HL-60/S4 treated with phorbol 12-myristate 13-acetate at 8.2 ng/mL for 4 days and 3 days (cell line): ENCODE data around the gene TEX264.

Source experiments
- in situ Hi-C: fragments of 300-500 bp; cut with MboI; formaldehyde crosslinking; loops from 2 replicates; pipeline ENCODE4 v1.15.0; 2022; ENCODE audit warnings: low sequenced_read_pairs

The TEX264 gene

DNA sequence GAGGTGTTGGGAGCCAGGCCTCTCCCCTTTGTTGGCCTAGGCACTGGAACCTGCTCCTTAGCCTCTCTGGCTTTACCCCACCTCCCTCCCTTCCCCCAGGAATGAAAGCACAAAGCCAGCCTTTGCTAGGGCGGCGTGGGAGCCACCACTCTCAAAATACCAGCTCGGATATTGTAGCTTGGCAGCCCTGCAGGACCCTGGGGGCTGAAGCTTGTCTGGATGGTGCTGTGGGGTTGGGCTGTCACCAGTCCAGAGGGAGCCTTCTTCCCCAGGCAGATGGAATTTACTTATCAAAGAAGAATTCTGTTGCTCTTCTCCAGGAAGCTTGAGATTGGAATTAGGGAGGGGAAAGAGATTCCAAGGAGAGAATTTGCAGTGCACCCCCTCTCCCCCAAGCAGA lies 20.9 kb downstream of the TEX264 start:
- in situ Hi-C loops = no loop called here

DNA sequence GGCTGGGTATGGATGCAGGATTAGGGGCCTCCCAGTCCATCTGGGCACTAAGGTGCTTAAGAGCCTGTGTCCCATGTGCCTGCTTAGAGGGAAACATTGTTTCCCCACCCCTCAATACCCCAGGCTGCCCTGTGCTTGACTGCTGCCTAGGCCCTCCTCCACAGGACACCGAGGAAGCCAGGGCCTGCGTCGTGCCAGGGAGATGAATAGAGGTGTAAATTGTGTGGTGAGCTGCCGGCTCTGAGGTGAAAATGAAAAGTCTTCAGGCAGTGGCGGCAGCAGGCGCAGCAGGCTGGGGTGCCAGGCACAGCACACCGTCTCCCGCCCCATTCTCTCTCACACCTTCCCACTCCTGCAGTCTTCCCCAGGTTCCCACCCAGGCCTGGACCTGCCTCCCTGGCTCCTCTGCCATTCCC lies 21.9 kb downstream of the TEX264 start:
- in situ Hi-C loops = no loop called here

- in situ Hi-C loops = no loop called here
Measured at GRCh38 chr3:51696954-51697353, 25.9 kb downstream of the TEX264 start.

DNA sequence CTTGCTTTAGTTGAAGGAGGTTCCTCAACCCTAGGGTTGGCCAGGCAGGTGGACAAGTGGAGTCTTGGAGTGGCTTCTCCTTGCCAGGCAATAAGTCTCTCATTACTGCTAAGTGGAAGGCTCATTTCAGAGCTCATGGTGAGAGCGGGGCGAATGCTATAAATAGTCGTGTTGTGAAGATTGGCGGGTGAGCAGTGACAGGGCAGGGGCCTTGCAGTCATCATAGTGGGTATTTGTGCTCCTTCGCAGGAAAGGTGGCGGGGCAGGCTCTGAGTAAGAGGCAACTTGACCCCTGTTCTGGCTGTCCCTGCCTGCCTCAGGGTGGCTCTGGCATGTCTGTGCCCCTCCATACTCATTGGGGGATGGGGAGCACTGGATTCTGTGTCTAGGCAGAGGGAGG lies 27.2 kb downstream of the TEX264 start:
- in situ Hi-C loops = no loop called here

DNA sequence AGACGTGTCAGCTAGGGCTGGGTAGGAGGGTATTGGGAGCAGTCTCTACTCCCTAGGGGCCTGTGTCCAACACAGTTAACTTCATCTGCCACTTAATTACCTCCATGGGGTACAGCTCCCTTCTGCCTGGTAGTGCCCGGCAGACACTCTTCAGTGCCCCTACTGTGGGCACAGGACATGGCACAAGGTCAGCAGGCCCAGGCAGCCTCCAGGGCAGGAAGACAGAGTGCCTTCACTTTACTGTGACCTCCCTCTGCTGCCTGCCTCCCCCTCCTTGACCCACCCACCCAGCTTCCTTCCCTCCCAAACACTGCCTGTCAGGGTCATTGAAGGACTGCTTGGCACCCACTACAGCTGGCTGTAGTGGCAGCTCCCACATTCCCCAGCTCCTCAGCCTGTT lies 29.4 kb downstream of the TEX264 start:
- in situ Hi-C loops = no loop called here

GRCh38 chr3:51702156-51702555 lies 31.1 kb downstream of the TEX264 start:
- in situ Hi-C loops = no loop called here

GRCh38 chr3:51703068-51703760 lies 32.2 kb downstream of the TEX264 start:
- in situ Hi-C loops = no loop called here

- in situ Hi-C loops = no loop called here
Measured at GRCh38 chr3:51703761-51704510, 32.9 kb downstream of the TEX264 start.

DNA sequence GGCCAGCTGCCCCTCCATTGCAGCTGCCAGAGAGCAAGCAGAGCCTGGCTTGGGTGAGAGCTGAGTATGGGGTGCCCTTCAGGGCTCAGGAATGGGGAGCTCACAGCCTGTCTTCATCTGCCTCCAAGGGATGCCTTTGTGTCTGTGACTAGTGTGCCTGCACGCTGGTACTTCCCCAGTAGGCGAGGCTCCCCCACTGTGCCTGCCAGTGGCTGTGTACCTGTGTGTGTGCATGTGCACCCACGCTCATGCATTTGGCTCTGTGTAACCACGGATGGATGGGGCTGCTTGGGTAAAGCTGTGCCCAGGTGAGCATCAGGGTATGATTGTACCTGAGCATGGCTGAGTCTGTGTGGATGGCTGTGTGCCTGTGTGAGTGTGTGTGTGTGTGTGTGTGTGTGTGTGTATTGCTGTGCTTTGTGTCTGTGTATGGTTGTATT lies 33.5 kb downstream of the TEX264 start:
- in situ Hi-C loops = no loop called here

DNA sequence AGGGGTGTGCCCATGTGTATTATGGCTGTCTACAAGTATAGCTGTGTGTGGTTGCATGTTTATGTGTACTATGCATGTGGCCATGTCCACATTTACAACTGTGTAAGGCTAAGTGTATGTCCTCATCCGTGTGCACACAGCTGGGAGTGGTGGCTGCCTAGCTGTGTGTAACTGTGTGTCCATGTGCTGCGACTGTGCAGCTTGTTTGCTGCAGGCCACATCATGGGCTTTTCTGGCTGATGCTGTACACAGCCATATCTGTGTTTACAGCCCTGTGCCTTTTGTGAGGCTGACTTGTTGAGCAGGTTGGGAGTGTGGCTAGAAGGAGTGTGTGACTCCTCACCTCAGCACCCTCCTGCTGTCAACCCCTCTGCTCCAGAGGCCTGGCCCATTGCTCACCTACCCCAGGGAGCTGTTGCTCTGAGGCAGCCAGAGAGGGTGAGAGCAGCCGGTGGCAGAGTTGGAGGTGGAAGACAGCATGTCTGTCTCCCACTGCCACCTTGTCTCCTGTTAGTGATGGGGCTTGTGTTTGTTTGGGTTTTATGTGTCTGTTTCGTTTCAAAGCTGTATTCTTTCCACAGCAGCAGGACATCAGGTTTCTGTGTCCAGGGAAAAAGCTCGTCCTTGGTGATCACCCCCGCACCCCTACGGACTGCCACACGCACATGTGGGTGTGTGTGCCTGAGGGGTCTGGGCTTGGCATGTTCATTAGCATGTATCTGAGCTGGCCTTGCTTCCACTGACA lies 34.4 kb downstream of the TEX264 start:
- in situ Hi-C loops = no loop called here

- in situ Hi-C loops = no loop called here
Measured at GRCh38 chr3:51706021-51706485, 35.0 kb downstream of the TEX264 start.

- in situ Hi-C loops = no loop called here
Measured at GRCh38 chr3:51706788-51707731, 36.0 kb downstream of the TEX264 start, which contains the start of gene GRM2. GRM2 (plus strand) TSS chr3:51707068; CDS start chr3:51708984, 1,916 bp downstream.

DNA sequence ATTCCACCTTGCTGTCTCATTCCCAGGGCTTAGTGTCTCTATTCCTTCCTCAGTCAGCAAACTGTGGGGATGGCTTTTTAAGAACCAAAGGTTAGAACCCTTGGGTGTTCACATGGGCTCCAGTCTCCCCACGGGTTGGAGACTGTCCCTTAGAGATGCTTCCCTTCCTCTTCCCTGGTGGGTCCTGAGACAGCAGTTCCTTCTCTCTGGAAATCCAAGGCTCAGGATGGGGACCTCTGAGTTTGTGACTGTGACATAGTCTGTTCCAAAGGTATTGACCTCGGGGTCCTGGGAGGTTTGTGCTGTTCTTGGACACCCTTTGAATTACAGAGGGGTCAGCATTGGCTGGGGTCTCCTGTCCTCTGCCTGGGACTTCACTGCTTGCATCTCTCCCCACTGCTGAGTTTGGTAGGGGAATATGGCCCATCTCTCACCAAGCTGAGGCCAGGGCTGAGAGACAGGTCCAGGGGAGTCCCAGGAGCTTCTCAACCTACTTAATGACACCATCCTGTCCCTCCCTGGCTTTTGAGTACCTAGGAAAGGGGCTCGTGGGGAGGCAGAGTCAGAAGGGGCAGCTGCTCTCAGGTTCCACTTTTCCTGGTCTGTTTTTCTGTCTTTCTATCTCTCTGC lies 37.3 kb downstream of the TEX264 start:
- in situ Hi-C loops = no loop called here

- in situ Hi-C loops = no loop called here
Measured at GRCh38 chr3:51709004-51709420, 38.0 kb downstream of the TEX264 start.

GRCh38 chr3:51709675-51710074 lies 38.6 kb downstream of the TEX264 start:
- in situ Hi-C loops = no loop called here

GRCh38 chr3:51710631-51711351 lies 39.7 kb downstream of the TEX264 start:
- in situ Hi-C loops = no loop called here

DNA sequence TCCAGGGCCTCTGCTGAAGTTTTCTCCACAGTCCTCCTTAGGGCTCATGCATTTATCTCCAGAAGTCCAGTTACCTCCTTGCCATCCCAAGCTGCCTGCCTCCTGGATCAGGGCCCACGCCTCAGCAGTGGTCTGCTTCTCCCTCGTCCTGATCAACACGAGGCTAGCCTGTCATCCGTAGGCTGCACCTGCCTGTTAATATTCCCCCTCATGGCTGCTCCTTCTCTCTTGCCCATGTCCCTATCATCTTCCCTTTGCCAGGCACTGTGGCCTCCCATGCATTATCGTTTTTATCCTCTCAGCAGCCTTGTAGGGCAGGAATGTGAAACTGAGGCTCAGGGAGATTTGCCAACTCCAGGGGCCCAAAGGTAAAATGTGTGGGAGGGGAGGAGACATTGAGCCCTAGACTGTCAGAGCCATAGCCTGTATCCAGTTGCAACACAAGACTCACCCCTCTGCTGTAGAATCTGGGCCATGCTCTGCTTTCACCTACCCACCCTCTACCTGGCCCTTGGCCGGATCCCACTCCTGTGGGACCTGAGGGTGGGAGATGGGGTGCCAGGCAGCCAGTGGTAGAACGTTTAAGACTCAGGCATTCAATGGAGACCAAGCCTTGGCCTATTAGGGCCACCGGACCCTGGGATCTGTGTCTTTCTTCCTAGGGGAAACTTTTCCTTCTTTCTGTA lies 40.4 kb downstream of the TEX264 start:
- in situ Hi-C loops = no loop called here

- in situ Hi-C loops = no loop called here
Measured at GRCh38 chr3:51712038-51712420, 41.0 kb downstream of the TEX264 start.

DNA sequence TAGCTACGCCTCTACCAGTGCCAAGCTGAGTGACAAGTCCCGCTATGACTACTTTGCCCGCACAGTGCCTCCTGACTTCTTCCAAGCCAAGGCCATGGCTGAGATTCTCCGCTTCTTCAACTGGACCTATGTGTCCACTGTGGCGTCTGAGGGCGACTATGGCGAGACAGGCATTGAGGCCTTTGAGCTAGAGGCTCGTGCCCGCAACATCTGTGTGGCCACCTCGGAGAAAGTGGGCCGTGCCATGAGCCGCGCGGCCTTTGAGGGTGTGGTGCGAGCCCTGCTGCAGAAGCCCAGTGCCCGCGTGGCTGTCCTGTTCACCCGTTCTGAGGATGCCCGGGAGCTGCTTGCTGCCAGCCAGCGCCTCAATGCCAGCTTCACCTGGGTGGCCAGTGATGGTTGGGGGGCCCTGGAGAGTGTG lies 41.5 kb downstream of the TEX264 start:
- in situ Hi-C loops = no loop called here
